Epithelial cell of esophagus (primary cell): ENCODE results near the gene CHAT.

Source experiments
- DNase-seq: peaks from one replicate; pipeline ENCODE4 v3.0.0; 2010; ENCODE audit warnings: low read depth
- H3K4me3 ChIP-seq: 2 replicates; pipeline ENCODE4 v1.5.1; 2011; ENCODE audit warnings: mild to moderate bottlenecking, low read length, control low read depth
- CTCF ChIP-seq: IDR thresholded peaks from 2 replicates; pipeline ENCODE4 v1.5.1; 2011; ENCODE audit warnings: low read depth, mild to moderate bottlenecking, low read length, control low read depth, inconsistent platforms; ENCODE audit not compliant: insufficient read depth; ENCODE audit errors: missing control alignments

CHAT gene

GRCh38 chr10:49616421-49617101, 2.7 kb downstream of the CHAT start:
- H3K4me3 ChIP-seq = no peak overlapping the region
- DNase-seq = no peak
- no peak for TF ChIP-seq CTCF

- no peak for DNase-seq
- TF ChIP-seq CTCF = no peak
- no peak overlapping the region for H3K4me3 ChIP-seq
These were observed 3.5 kb downstream of the CHAT start for GRCh38 chr10:49617121-49618020.

- no peak for DNase-seq
- H3K4me3 ChIP-seq = no peak overlapping the region
- no peak for TF ChIP-seq CTCF
These were observed 5.0 kb downstream of the CHAT start for GRCh38 chr10:49618821-49619220.

- H3K4me3 ChIP-seq = no peak overlapping the region
- no peak for TF ChIP-seq CTCF
- no peak for DNase-seq
These were observed 5.8 kb downstream of the CHAT start for GRCh38 chr10:49619613-49620012.

- no peak for DNase-seq
- H3K4me3 ChIP-seq = no peak overlapping the region
- TF ChIP-seq CTCF = no peak
These were observed 6.5 kb downstream of the CHAT start for GRCh38 chr10:49620286-49620810.

GRCh38 chr10:49620841-49621378, 7.1 kb downstream of the CHAT start:
- no peak overlapping the region for H3K4me3 ChIP-seq
- DNase-seq = no peak
- no peak for TF ChIP-seq CTCF
